ENCODE measurements around the gene NSG1.

NSG1 gene

GRCh38 chr4:4428966-4429875 is 42.3 kb downstream of the NSG1 start:
- H3K4me3 ChIP-seq (ENCODE audit: low read depth, low read length): no peak overlapping the region

GRCh38 chr4:4430492-4431195 is 43.7 kb downstream of the NSG1 start:
- H3K4me3 ChIP-seq (ENCODE audit: low read depth, low read length): no peak overlapping the region

GRCh38 chr4:4432341-4433125 is 45.6 kb downstream of the NSG1 start:
- no peak overlapping the region for H3K4me3 ChIP-seq (ENCODE audit: low read depth, low read length)

- H3K4me3 ChIP-seq (ENCODE audit: low read depth, low read length): no peak overlapping the region
Observed at GRCh38 chr4:4433941-4434340, 47.0 kb downstream of the NSG1 start.

- H3K4me3 ChIP-seq (ENCODE audit: low read depth, low read length): no peak overlapping the region
Observed at GRCh38 chr4:4436244-4436823, 49.4 kb downstream of the NSG1 start.

GRCh38 chr4:4437798-4438470 is 51.0 kb downstream of the NSG1 start:
- no peak overlapping the region for H3K4me3 ChIP-seq (ENCODE audit: low read depth, low read length)

- no peak overlapping the region for H3K4me3 ChIP-seq (ENCODE audit: low read depth, low read length)
Observed at GRCh38 chr4:4438891-4439290, 52.0 kb downstream of the NSG1 start.

GRCh38 chr4:4439782-4440181 is 52.9 kb downstream of the NSG1 start:
- H3K4me3 ChIP-seq (ENCODE audit: low read depth, low read length): no peak overlapping the region

GRCh38 chr4:4440333-4441061 is 53.6 kb downstream of the NSG1 start:
- no peak overlapping the region for H3K4me3 ChIP-seq (ENCODE audit: low read depth, low read length)

- no peak overlapping the region for H3K4me3 ChIP-seq (ENCODE audit: low read depth, low read length)
Observed at GRCh38 chr4:4443821-4444220, 56.9 kb downstream of the NSG1 start.

GRCh38 chr4:4446434-4446833 is 59.5 kb downstream of the NSG1 start:
- no peak overlapping the region for H3K4me3 ChIP-seq (ENCODE audit: low read depth, low read length)

- H3K4me3 ChIP-seq (ENCODE audit: low read depth, low read length): no peak overlapping the region
Observed at GRCh38 chr4:4455210-4455865, 68.4 kb downstream of the NSG1 start.

GRCh38 chr4:4456351-4456750 is 69.4 kb downstream of the NSG1 start:
- no peak overlapping the region for H3K4me3 ChIP-seq (ENCODE audit: low read depth, low read length)

GRCh38 chr4:4456816-4457578 is 70.1 kb downstream of the NSG1 start:
- no peak overlapping the region for H3K4me3 ChIP-seq (ENCODE audit: low read depth, low read length)

GRCh38 chr4:4457803-4458553 is 71.1 kb downstream of the NSG1 start:
- H3K4me3 ChIP-seq (ENCODE audit: low read depth, low read length): no peak overlapping the region

- no peak overlapping the region for H3K4me3 ChIP-seq (ENCODE audit: low read depth, low read length)
Observed at GRCh38 chr4:4459181-4459580, 72.3 kb downstream of the NSG1 start.

GRCh38 chr4:4460759-4461158 is 73.9 kb downstream of the NSG1 start:
- no peak overlapping the region for H3K4me3 ChIP-seq (ENCODE audit: low read depth, low read length)

- no peak overlapping the region for H3K4me3 ChIP-seq (ENCODE audit: low read depth, low read length)
Observed at GRCh38 chr4:4461178-4461577, 74.3 kb downstream of the NSG1 start.
